Activated naive CD4-positive, alpha-beta T cell treated with anti-CD3 and anti-CD28 coated beads, Interleukin-2, amount 50 U/mL, for 24 hours (primary cell): Measurements from ENCODE around the gene ZC3H12A.
"Not testable (repeated sequence)": the region's sequence is repeated elsewhere in the genome, so short reads cannot be mapped to it uniquely, and the experiment has no call there.

Source experiments
- H3K27ac Mint-ChIP-seq: one replicate; pipeline ENCODE4 v1.8.0; 2021; ENCODE audit warnings: mild to moderate bottlenecking, mixed read lengths
- H3K27me3 Mint-ChIP-seq: one replicate; pipeline ENCODE4 v1.8.0; 2021; ENCODE audit warnings: mixed read lengths
- H3K36me3 Mint-ChIP-seq: one replicate; pipeline ENCODE4 v1.8.0; 2021; ENCODE audit warnings: mixed read lengths
- H3K4me1 Mint-ChIP-seq: one replicate; pipeline ENCODE4 v1.8.0; 2021; ENCODE audit warnings: mixed read lengths
- H3K4me3 Mint-ChIP-seq: one replicate; pipeline ENCODE4 v1.8.0; 2021; ENCODE audit warnings: mild to moderate bottlenecking, mixed read lengths
- H3K9me3 Mint-ChIP-seq: one replicate; pipeline ENCODE4 v1.8.0; 2021; ENCODE audit warnings: mixed read lengths

The ZC3H12A gene

GRCh38 chr1:37501661-37502060 is 27.3 kb downstream of the ZC3H12A start:
- Mint-ChIP-seq H3K36me3 (peaks cover 13% of the 10 kb centered on the region), H3K27me3 (no peaks in the 10 kb centered on the region), H3K27ac (peak overlapping the region; percentile 41), H3K4me1 (peaks cover 13% of the 10 kb centered on the region), H3K9me3 (no peaks in the 10 kb centered on the region), H3K4me3 (no peak overlapping the region)

GRCh38 chr1:37502104-37502503 is 27.7 kb downstream of the ZC3H12A start:
- Mint-ChIP-seq H3K27ac (peak overlapping the region; percentile 41), H3K27me3 (no peaks in the 10 kb centered on the region), H3K36me3 (peaks cover 13% of the 10 kb centered on the region), H3K4me3 (no peak overlapping the region), H3K4me1 (peaks cover 11% of the 10 kb centered on the region), H3K9me3 (no peaks in the 10 kb centered on the region)

GRCh38 chr1:37502791-37503190 is 28.4 kb downstream of the ZC3H12A start:
- H3K4me1 Mint-ChIP-seq: peaks cover 15% of the 10 kb centered on the region
- not testable (repeated sequence) for H3K4me3 Mint-ChIP-seq, H3K9me3 Mint-ChIP-seq, H3K27me3 Mint-ChIP-seq
- peaks cover 17% of the 10 kb centered on the region for H3K36me3 Mint-ChIP-seq
- peak overlapping the region; percentile 30 for H3K27ac Mint-ChIP-seq

GRCh38 chr1:37506740-37507139 is 32.4 kb downstream of the ZC3H12A start:
- Mint-ChIP-seq H3K36me3 (peaks cover 21% of the 10 kb centered on the region), H3K9me3 (no peaks in the 10 kb centered on the region), H3K27me3 (no peaks in the 10 kb centered on the region), H3K4me3 (no peak overlapping the region), H3K4me1 (peaks cover 29% of the 10 kb centered on the region), H3K27ac (no peak overlapping the region)

- H3K27me3 Mint-ChIP-seq: no peaks in the 10 kb centered on the region
- no peaks in the 10 kb centered on the region for H3K9me3 Mint-ChIP-seq
- no peak overlapping the region for H3K4me3 Mint-ChIP-seq
- H3K36me3 Mint-ChIP-seq: peaks cover 26% of the 10 kb centered on the region
- H3K27ac Mint-ChIP-seq: no peak overlapping the region
- peaks cover 41% of the 10 kb centered on the region for H3K4me1 Mint-ChIP-seq
These were observed 34.8 kb downstream of the ZC3H12A start for GRCh38 chr1:37509181-37509580.

- Mint-ChIP-seq H3K9me3 (no peaks in the 10 kb centered on the region), H3K27me3 (no peaks in the 10 kb centered on the region), H3K27ac (peak overlapping the region; percentile 81), H3K36me3 (peaks cover 15% of the 10 kb centered on the region), H3K4me3 (peak overlapping the region; percentile 94), H3K4me1 (peaks cover 39% of the 10 kb centered on the region)
These were observed 39.5 kb downstream of the ZC3H12A start for GRCh38 chr1:37513795-37514349.

- no peaks in the 10 kb centered on the region for H3K27me3 Mint-ChIP-seq
- H3K4me1 Mint-ChIP-seq: peaks cover 40% of the 10 kb centered on the region
- peaks cover 10% of the 10 kb centered on the region for H3K36me3 Mint-ChIP-seq
- peak within 1 kb of the TSS; percentile 94 for H3K27ac Mint-ChIP-seq
- H3K4me3 Mint-ChIP-seq: peak within 1 kb of the TSS; percentile 95
- no peaks in the 10 kb centered on the region for H3K9me3 Mint-ChIP-seq
These were observed 40.2 kb downstream of the ZC3H12A start, which contains the start of gene MEAF6 for GRCh38 chr1:37514350-37515184. Gene MEAF6 (minus strand): TSS chr1:37514766. CDS start chr1:37514746, 20 bp downstream.

- no peaks in the 10 kb centered on the region for H3K27me3 Mint-ChIP-seq
- peak overlapping the region; percentile 95 for H3K4me3 Mint-ChIP-seq
- H3K4me1 Mint-ChIP-seq: peaks cover 41% of the 10 kb centered on the region
- no peaks in the 10 kb centered on the region for H3K9me3 Mint-ChIP-seq
- H3K27ac Mint-ChIP-seq: peak overlapping the region; percentile 94
- peaks cover 10% of the 10 kb centered on the region for H3K36me3 Mint-ChIP-seq
These were observed 41.0 kb downstream of the ZC3H12A start for GRCh38 chr1:37515185-37516034.

- Mint-ChIP-seq H3K4me1 (peaks cover 29% of the 10 kb centered on the region), H3K27ac (no peak overlapping the region), H3K27me3 (no peaks in the 10 kb centered on the region), H3K4me3 (no peak overlapping the region), H3K9me3 (no peaks in the 10 kb centered on the region), H3K36me3 (peaks cover 3% of the 10 kb centered on the region)
These were observed 43.2 kb downstream of the ZC3H12A start for GRCh38 chr1:37517569-37517968.

- not testable (repeated sequence) for H3K27ac Mint-ChIP-seq, H3K36me3 Mint-ChIP-seq, H3K27me3 Mint-ChIP-seq, H3K9me3 Mint-ChIP-seq, H3K4me3 Mint-ChIP-seq
- H3K4me1 Mint-ChIP-seq: peaks cover 25% of the 10 kb centered on the region
These were observed 43.9 kb downstream of the ZC3H12A start for GRCh38 chr1:37518241-37518640.

GRCh38 chr1:37518929-37519328 is 44.5 kb downstream of the ZC3H12A start:
- not testable (repeated sequence) for H3K27me3 Mint-ChIP-seq, H3K36me3 Mint-ChIP-seq, H3K9me3 Mint-ChIP-seq
- Mint-ChIP-seq H3K4me1 (peaks cover 21% of the 10 kb centered on the region), H3K27ac (peak overlapping the region; percentile 68), H3K4me3 (peak overlapping the region; percentile 86)

- peaks cover 21% of the 10 kb centered on the region for H3K4me1 Mint-ChIP-seq
- no peaks in the 10 kb centered on the region for H3K9me3 Mint-ChIP-seq
- peak overlapping the region; percentile 37 for H3K27ac Mint-ChIP-seq
- no peaks in the 10 kb centered on the region for H3K27me3 Mint-ChIP-seq
- H3K36me3 Mint-ChIP-seq: no peaks in the 10 kb centered on the region
- H3K4me3 Mint-ChIP-seq: peak overlapping the region; percentile 86
These were observed 45.2 kb downstream of the ZC3H12A start for GRCh38 chr1:37519613-37520012.

- H3K4me1 Mint-ChIP-seq: not testable (repeated sequence)
These were observed 55.5 kb downstream of the ZC3H12A start for GRCh38 chr1:37529888-37530287.

GRCh38 chr1:37532418-37533156 is 58.2 kb downstream of the ZC3H12A start:
- peaks cover 17% of the 10 kb centered on the region for H3K4me1 Mint-ChIP-seq
- not testable (repeated sequence) for H3K9me3 Mint-ChIP-seq, H3K36me3 Mint-ChIP-seq, H3K4me3 Mint-ChIP-seq, H3K27ac Mint-ChIP-seq, H3K27me3 Mint-ChIP-seq

More at GRCh38 chr1:37529888-37530287, 55.5 kb downstream of the ZC3H12A start:
- H3K4me3 Mint-ChIP-seq, H3K9me3 Mint-ChIP-seq, H3K27ac Mint-ChIP-seq, H3K36me3 Mint-ChIP-seq, H3K27me3 Mint-ChIP-seq: not testable (repeated sequence)
